Measurements from ENCODE around the gene CDON. TPM values are rescaled to one million over a fixed set of nuclear protein-coding genes. Genes with fewer than 3 reads are reported as not detected.

CDON gene
- total and polyA plus RNA-seq, 7 experiments from 2014 or later = 0.24 to 4.8 (median 2.1) TPM

DNA sequence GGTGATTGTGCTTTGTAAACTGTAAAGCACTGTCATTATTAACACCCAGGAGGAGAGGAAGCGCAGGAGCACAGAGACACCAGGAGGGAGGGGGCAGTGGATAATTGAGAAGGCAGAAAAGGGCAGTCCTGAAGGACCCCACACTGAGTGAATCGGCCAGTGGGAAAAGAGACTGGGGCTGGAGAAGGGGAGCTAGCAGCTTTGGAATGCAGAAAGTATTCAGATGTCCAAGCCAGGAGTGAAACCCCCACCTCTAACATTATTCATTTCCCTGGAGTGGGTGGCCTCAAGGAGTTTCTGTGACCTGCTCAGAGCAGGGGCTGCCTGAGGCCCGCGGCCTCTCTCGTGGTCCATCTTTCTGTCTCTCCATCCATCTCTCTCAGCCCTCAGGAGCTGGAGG, 38.0 kb upstream of the CDON start:
- Histone ChIP-seq H3K27ac (ENCODE audit: low read depth, low read length) (no peak overlapping the region), H3K27me3 (ENCODE audit: control insufficient read depth in 2 of 2, insufficient read depth in 2 of 2, low read length in 2 of 2) (no peaks in the 10 kb centered on the region), H3K9me3 (ENCODE audit: control insufficient read depth in 2 of 3, low read length in 3 of 3) (no peaks in the 10 kb centered on the region), H3K4me1 (ENCODE audit: control insufficient read depth in 2 of 2, insufficient read depth in 2 of 2, low read length in 2 of 2) (no peaks in the 10 kb centered on the region), H3K4me3 (ENCODE audit: low read length) (no peak overlapping the region), H3K36me3 (ENCODE audit: control insufficient read depth in 2 of 3, insufficient read depth in 3 of 3, low read length in 3 of 3) (no peaks in the 10 kb centered on the region)
- ChIA-PET POLR2A (interaction anchor here (0.7 kb wide), 1 partner anchor 13 kb away, joined by 3 read pairs; no protein-coding TSS in a partner anchor), CTCF (no interaction called here)
- Mint-ChIP-seq H3K27ac (no peak overlapping the region), H3K4me3 (no peak overlapping the region), H3K36me3 (no peaks in the 10 kb centered on the region), H3K27me3 (peaks cover 0 to 8% (median 0%) of the 10 kb centered on the region in 5 donors), H3K9me3 (no peaks in the 10 kb centered on the region), H3K4me1 (peaks cover 0 to 2% (median 0%) of the 10 kb centered on the region in 7 donors)
- intact Hi-C loops (cut with micrococcal nuclease) = no loop called here
- no peak for ATAC-seq
- DNase-seq = no peak

DNA sequence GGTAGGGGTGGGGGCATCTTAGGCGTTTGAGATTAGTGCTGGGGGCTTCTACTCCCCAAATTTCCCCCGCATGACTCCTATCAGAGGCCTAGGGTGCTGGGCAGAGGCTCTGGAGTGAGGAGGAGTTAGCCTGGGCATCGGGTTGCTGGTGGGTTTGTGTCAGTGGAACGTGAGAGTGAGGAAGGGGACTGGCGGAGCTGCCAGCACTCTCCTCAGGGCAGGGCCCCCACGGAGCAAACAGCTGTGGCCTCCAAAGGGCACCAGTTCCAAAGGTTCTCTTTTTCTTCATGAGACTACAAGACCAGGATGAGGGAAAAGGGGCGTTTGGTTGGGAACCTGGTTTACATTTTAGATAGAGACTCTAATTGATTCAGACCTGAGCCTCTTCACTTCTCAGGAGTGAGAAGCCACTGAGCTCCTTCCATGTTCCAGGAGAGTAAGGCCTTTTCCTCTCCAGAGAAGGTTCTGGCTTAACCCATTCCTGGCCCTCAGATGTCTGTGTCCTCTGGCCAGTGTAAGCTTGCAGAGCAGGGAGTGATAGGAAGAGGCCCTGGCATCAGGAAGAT, 35.6 kb upstream of the CDON start:
- intact Hi-C loops (cut with micrococcal nuclease) = no loop called here
- ChIA-PET POLR2A (interaction anchor here (0.6 kb wide), 1 partner anchor 22 kb away, joined by 3 read pairs; no protein-coding TSS in a partner anchor), CTCF (no interaction called here)
- no peaks in the 10 kb centered on the region for H3K9me3 ChIP-seq (ENCODE audit: control insufficient read depth in 2 of 3, low read length in 3 of 3)
- peaks cover 0 to 11% (median 0%) of the 10 kb centered on the region in 5 donors for H3K27me3 Mint-ChIP-seq
- H3K4me1 Mint-ChIP-seq = peaks cover 0 to 2% (median 0%) of the 10 kb centered on the region in 7 donors
- H3K4me3 Mint-ChIP-seq = no peak overlapping the region
- H3K4me1 ChIP-seq (ENCODE audit: control insufficient read depth in 2 of 2, insufficient read depth in 2 of 2, low read length in 2 of 2) = no peaks in the 10 kb centered on the region
- no peak for DNase-seq
- no peaks in the 10 kb centered on the region for H3K36me3 ChIP-seq (ENCODE audit: control insufficient read depth in 2 of 3, insufficient read depth in 3 of 3, low read length in 3 of 3)
- H3K9me3 Mint-ChIP-seq = no peaks in the 10 kb centered on the region
- H3K4me3 ChIP-seq (ENCODE audit: low read length) = no peak overlapping the region
- H3K27ac Mint-ChIP-seq = no peak overlapping the region
- no peak for ATAC-seq
- no peaks in the 10 kb centered on the region for H3K36me3 Mint-ChIP-seq
- no peaks in the 10 kb centered on the region for H3K27me3 ChIP-seq (ENCODE audit: control insufficient read depth in 2 of 2, insufficient read depth in 2 of 2, low read length in 2 of 2)
- H3K27ac ChIP-seq (ENCODE audit: low read depth, low read length) = no peak overlapping the region

DNA sequence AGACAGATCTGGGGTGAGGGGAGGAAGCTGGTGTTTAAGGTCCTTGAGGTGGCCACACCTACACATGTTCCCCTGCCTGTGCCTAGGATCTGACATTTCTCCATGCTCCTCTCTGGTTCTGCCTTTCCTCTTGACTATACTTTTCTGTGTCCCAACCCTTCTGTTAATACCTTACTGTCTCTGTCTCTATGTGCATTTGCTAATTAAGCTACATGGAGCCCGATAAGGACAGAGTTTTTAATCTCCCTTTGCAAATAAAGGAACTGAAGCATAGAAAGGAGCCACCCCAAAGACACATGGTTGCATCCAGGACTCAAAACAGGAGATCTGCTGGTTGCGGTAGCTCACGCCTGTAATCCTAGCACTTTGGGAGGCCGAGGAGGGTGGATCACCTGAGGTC, 33.1 kb upstream of the CDON start:
- Mint-ChIP-seq H3K4me1 (peaks cover 0 to 2% (median 0%) of the 10 kb centered on the region in 7 donors), H3K36me3 (peaks cover 0 to 7% (median 0%) of the 10 kb centered on the region in 5 donors), H3K27ac (no peak overlapping the region), H3K27me3 (peaks cover 0 to 11% (median 0%) of the 10 kb centered on the region in 5 donors), H3K4me3 (no peak overlapping the region), H3K9me3 (no peaks in the 10 kb centered on the region)
- DNase-seq = no peak
- POLR2A ChIA-PET = no interaction called here
- intact Hi-C loops (cut with micrococcal nuclease) = no loop called here
- Histone ChIP-seq H3K27ac (ENCODE audit: low read depth, low read length) (no peak overlapping the region), H3K4me1 (ENCODE audit: control insufficient read depth in 2 of 2, insufficient read depth in 2 of 2, low read length in 2 of 2) (no peaks in the 10 kb centered on the region), H3K9me3 (ENCODE audit: control insufficient read depth in 2 of 3, low read length in 3 of 3) (no peaks in the 10 kb centered on the region), H3K36me3 (ENCODE audit: control insufficient read depth in 2 of 3, insufficient read depth in 3 of 3, low read length in 3 of 3) (no peaks in the 10 kb centered on the region), H3K4me3 (ENCODE audit: low read length) (no peak overlapping the region), H3K27me3 (ENCODE audit: control insufficient read depth in 2 of 2, insufficient read depth in 2 of 2, low read length in 2 of 2) (no peaks in the 10 kb centered on the region)
- no peak for ATAC-seq
- CTCF ChIA-PET = interaction anchor here (0.6 kb wide), 1 partner anchor 155 kb away, joined by 4 read pairs; no protein-coding TSS in a partner anchor

DNA sequence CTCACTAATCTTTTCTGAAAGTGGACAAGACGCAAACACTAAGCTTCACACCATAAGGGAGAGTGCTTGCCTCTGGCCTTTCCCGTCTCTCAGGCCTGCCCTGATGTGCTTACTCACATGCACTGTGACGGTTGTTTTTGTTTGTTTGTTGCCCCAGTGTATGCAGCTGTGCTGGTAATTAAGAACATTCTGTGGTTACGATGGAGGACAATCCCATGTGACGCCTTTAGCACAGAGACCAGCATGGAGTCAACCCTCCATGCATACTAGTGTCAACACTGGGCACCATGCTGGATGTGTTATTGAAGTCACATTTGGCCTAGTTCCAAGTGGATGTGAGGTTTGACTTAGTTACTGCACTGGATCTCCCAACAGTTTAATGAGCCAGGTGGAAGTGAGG, 27.8 kb upstream of the CDON start:
- no peak overlapping the region for H3K27ac ChIP-seq (ENCODE audit: low read depth, low read length)
- no peak overlapping the region for H3K27ac Mint-ChIP-seq
- DNase-seq (no peak), ATAC-seq (no peak)
- H3K36me3 ChIP-seq (ENCODE audit: control insufficient read depth in 2 of 3, insufficient read depth in 3 of 3, low read length in 3 of 3) = no peaks in the 10 kb centered on the region
- peaks cover 0 to 6% (median 0%) of the 10 kb centered on the region in 5 donors for H3K27me3 Mint-ChIP-seq
- intact Hi-C loops (cut with micrococcal nuclease) = no loop called here
- H3K4me3 ChIP-seq (ENCODE audit: low read length) = no peak overlapping the region
- no peaks in the 10 kb centered on the region for H3K9me3 Mint-ChIP-seq
- peaks cover 0 to 2% of the 10 kb centered on the region in 2 donors for H3K4me1 ChIP-seq (ENCODE audit: control insufficient read depth in 2 of 2, insufficient read depth in 2 of 2, low read length in 2 of 2)
- H3K9me3 ChIP-seq (ENCODE audit: control insufficient read depth in 2 of 3, low read length in 3 of 3) = no peaks in the 10 kb centered on the region
- H3K27me3 ChIP-seq (ENCODE audit: control insufficient read depth in 2 of 2, insufficient read depth in 2 of 2, low read length in 2 of 2) = no peaks in the 10 kb centered on the region
- H3K4me1 Mint-ChIP-seq = peaks cover 0 to 6% (median 1%) of the 10 kb centered on the region in 7 donors
- POLR2A ChIA-PET = no interaction called here
- peaks cover 0 to 7% (median 0%) of the 10 kb centered on the region in 5 donors for H3K36me3 Mint-ChIP-seq
- no peak overlapping the region for H3K4me3 Mint-ChIP-seq
- CTCF ChIA-PET = no interaction called here

DNA sequence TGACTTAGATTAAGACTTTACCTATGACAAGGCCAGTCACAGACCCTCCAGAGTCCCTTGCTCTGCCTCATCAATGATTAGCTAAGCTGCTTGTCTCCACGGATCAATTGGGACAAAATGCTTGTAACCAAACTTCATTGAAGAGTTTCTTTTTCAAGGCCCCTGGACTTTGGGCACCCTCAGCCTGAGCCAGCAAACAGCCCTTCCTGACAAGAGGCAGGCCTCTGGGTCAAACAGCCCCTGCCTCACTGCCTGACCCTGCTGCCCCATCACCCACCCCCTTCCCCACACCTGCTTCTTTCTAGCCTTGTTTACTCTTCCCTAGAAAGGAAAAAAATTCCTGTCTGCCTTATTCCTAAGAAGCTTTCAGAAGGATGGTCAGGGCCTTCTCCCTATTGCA, 26.3 kb upstream of the CDON start:
- H3K4me3 Mint-ChIP-seq = no peak overlapping the region
- ChIA-PET CTCF (no interaction called here), POLR2A (no interaction called here)
- no peak for ATAC-seq
- H3K27ac ChIP-seq (ENCODE audit: low read depth, low read length) = no peak overlapping the region
- no peaks in the 10 kb centered on the region for H3K36me3 ChIP-seq (ENCODE audit: control insufficient read depth in 2 of 3, insufficient read depth in 3 of 3, low read length in 3 of 3)
- no peak for DNase-seq
- H3K4me1 ChIP-seq (ENCODE audit: control insufficient read depth in 2 of 2, insufficient read depth in 2 of 2, low read length in 2 of 2) = peaks cover 5 to 17% of the 10 kb centered on the region in 2 donors
- no peaks in the 10 kb centered on the region for H3K9me3 ChIP-seq (ENCODE audit: control insufficient read depth in 2 of 3, low read length in 3 of 3)
- intact Hi-C loops (cut with micrococcal nuclease) = no loop called here
- peaks cover 2 to 21% (median 15%) of the 10 kb centered on the region in 7 donors for H3K4me1 Mint-ChIP-seq
- peaks cover 0 to 7% (median 0%) of the 10 kb centered on the region in 5 donors for H3K36me3 Mint-ChIP-seq
- H3K9me3 Mint-ChIP-seq = no peaks in the 10 kb centered on the region
- H3K27me3 ChIP-seq (ENCODE audit: control insufficient read depth in 2 of 2, insufficient read depth in 2 of 2, low read length in 2 of 2) = no peaks in the 10 kb centered on the region
- H3K27ac Mint-ChIP-seq = peak overlapping the region in 1 of 9 donors; percentile 62
- peaks cover 0 to 2% (median 0%) of the 10 kb centered on the region in 5 donors for H3K27me3 Mint-ChIP-seq
- H3K4me3 ChIP-seq (ENCODE audit: low read length) = no peak overlapping the region

DNA sequence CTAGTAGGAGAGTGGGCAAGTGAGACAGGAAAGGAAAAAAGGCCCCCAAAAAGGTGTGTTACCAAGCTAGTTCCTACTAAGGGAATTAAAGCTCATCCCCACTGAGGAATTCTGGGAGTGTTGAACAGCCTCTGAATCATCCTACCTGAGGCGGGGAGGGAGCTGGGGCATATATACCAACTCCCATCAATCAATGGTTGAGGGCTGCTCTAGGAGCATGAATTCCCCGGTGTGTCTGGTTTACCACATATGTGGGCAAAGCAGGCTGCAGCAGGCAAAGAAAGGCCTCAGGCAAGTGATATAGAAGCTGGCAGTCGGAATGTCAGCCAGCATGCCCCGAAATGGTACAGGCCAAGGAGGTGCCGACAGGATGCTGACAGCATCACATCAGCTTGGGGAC, 23.6 kb upstream of the CDON start:
- no peaks in the 10 kb centered on the region for H3K9me3 Mint-ChIP-seq
- H3K27me3 Mint-ChIP-seq = no peaks in the 10 kb centered on the region
- no peaks in the 10 kb centered on the region for H3K27me3 ChIP-seq (ENCODE audit: control insufficient read depth in 2 of 2, insufficient read depth in 2 of 2, low read length in 2 of 2)
- no peaks in the 10 kb centered on the region for H3K36me3 Mint-ChIP-seq
- intact Hi-C loops (cut with micrococcal nuclease) = no loop called here
- no peak overlapping the region for H3K4me3 Mint-ChIP-seq
- no peaks in the 10 kb centered on the region for H3K36me3 ChIP-seq (ENCODE audit: control insufficient read depth in 2 of 3, insufficient read depth in 3 of 3, low read length in 3 of 3)
- no peak overlapping the region for H3K27ac ChIP-seq (ENCODE audit: low read depth, low read length)
- H3K4me1 ChIP-seq (ENCODE audit: control insufficient read depth in 2 of 2, insufficient read depth in 2 of 2, low read length in 2 of 2) = peaks cover 11 to 28% of the 10 kb centered on the region in 2 donors
- POLR2A ChIA-PET = interaction anchor here (1.4 kb wide), 1 partner anchor 29 kb away, joined by 4 read pairs; no protein-coding TSS in a partner anchor
- peaks cover 16 to 34% (median 27%) of the 10 kb centered on the region in 7 donors for H3K4me1 Mint-ChIP-seq
- H3K27ac Mint-ChIP-seq = peak overlapping the region in 1 of 9 donors; percentile 89
- DNase-seq (no peak), ATAC-seq (no peak)
- no peak overlapping the region for H3K4me3 ChIP-seq (ENCODE audit: low read length)
- CTCF ChIA-PET = no interaction called here
- no peaks in the 10 kb centered on the region for H3K9me3 ChIP-seq (ENCODE audit: control insufficient read depth in 2 of 3, low read length in 3 of 3)

DNA sequence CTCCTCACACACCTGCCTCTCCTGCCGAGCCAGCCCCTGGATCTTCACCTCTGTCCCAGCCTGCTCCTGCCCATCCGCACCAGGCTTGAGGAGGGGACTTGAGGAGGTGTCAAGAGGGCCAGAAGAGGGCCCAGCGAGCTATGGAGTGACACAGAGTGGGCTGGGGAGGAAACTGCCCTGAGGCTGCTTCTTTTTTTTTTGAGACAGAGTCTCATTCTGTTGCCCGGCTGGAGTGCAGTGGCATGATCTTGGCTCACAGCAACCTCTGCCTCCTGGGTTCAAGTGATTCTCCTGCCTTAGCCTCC, 21.9 kb upstream of the CDON start:
- Histone ChIP-seq H3K27ac (ENCODE audit: low read depth, low read length) (peak overlapping the region; percentile 61), H3K36me3 (ENCODE audit: control insufficient read depth in 2 of 3, insufficient read depth in 3 of 3, low read length in 3 of 3) (no peaks in the 10 kb centered on the region), H3K9me3 (ENCODE audit: control insufficient read depth in 2 of 3, low read length in 3 of 3) (no peaks in the 10 kb centered on the region), H3K4me3 (ENCODE audit: low read length) (peak overlapping the region; percentile 6), H3K27me3 (ENCODE audit: control insufficient read depth in 2 of 2, insufficient read depth in 2 of 2, low read length in 2 of 2) (no peaks in the 10 kb centered on the region), H3K4me1 (ENCODE audit: control insufficient read depth in 2 of 2, insufficient read depth in 2 of 2, low read length in 2 of 2) (peaks cover 11 to 28% of the 10 kb centered on the region in 2 donors)
- H3K36me3 Mint-ChIP-seq = no peaks in the 10 kb centered on the region
- POLR2A ChIA-PET = interaction anchor here (0.7 to 4.2 kb wide), 7 partner anchors 12 to 219 kb away, joined by 3 to 21 read pairs (median 3); partner anchors contain the start of genes CDON, DCPS, FAM118B and RPUSD4
- no peaks in the 10 kb centered on the region for H3K9me3 Mint-ChIP-seq
- peak overlapping the region; percentile 82 to 97 (median 89) for H3K27ac Mint-ChIP-seq
- DNase-seq (peak in 1 of 9 donors; percentile 15), ATAC-seq (peak; percentile 6)
- intact Hi-C loops (cut with micrococcal nuclease) = loop anchor here (1.0 to 5.0 kb wide), 2 partner anchors 21 to 182 kb away; partner anchors contain the start of genes DDX25 (in 1 of the 2) and PUS3 (in 1 of the 2)
- peak overlapping the region in 8 of 10 donors; percentile 56 to 89 (median 84) for H3K4me3 Mint-ChIP-seq
- H3K4me1 Mint-ChIP-seq = peaks cover 16 to 34% (median 27%) of the 10 kb centered on the region in 7 donors
- CTCF ChIA-PET = interaction anchor here (0.6 to 1.2 kb wide), 3 partner anchors 22 to 142 kb away, joined by 3 to 5 read pairs (median 4); partner anchors contain the start of gene CDON
- no peaks in the 10 kb centered on the region for H3K27me3 Mint-ChIP-seq

Data from naive thymus-derived CD4-positive, alpha-beta T cell (primary cell).